H4 (cell line): ENCODE results near the gene TBX1. TPM values are rescaled to one million over a fixed set of nuclear protein-coding genes. Genes with fewer than 3 reads are reported as not detected.
"Not testable (repeated sequence)": the region's sequence is repeated elsewhere in the genome, so short reads cannot be mapped to it uniquely, and the experiment has no call there.

Experiments
- DNase-seq: peaks from one replicate; pipeline ENCODE4 v3.0.0-alpha.2; 2015; ENCODE audit warnings: low spot score
- total RNA-seq: library from RNA; depleted of rRNA; stranded (reverse); fragments of >200 nt; shearing (Covaris generic); gene quantifications from 2 replicates; pipeline ENCODE4 v1.2.3, GENCODE V29; 2014

The TBX1 gene
- total RNA-seq, 1 experiment from 2014 or later: not detected

DNA sequence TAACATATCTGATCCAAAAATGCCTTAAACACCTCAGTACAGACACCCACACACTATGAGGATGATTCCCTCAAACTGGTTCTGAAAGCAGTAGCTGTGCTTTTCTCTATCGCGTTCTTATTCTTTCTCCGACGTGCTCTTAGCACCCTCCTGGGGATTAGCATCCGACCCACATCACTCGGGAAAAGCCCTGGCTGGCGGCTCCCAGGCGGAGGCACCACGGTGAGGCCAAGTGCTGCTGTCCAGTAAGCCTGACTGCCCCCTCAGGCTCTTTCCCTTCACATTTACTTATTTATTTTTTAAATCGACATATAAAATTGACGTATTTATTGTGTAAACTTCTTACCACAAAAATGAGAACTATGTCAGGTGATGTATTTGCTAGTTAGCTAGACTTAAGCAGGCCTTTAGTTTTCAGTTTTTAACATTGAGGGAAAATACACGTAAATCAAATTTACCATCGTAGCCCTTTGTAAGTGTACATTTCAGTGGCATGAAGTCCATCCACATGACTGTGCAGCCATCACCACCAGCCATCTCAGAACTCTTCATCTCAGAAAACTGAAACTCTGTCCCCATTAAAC lies 19.2 kb downstream of the TBX1 start:
- DNase-seq: no peak

DNA sequence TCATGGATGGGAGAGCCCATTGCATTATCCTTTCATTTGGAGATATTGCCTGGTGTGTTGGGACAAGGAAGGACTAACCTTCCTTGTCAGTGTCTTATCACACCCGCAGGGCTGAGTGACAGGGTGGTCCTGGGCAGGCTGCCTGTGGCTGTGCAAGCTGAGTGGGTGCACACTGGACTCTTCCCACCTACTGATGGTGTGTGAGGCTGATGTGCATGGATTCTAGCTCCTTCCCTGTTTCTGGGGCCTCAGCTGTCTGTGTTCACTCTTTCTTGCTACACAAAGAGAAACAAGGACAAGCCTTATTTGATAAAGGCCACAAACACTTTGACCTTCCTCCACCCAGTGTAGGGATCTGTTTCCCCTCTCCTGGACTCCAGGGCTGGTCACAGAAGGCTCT lies 22.0 kb downstream of the TBX1 start:
- no peak for DNase-seq

DNA sequence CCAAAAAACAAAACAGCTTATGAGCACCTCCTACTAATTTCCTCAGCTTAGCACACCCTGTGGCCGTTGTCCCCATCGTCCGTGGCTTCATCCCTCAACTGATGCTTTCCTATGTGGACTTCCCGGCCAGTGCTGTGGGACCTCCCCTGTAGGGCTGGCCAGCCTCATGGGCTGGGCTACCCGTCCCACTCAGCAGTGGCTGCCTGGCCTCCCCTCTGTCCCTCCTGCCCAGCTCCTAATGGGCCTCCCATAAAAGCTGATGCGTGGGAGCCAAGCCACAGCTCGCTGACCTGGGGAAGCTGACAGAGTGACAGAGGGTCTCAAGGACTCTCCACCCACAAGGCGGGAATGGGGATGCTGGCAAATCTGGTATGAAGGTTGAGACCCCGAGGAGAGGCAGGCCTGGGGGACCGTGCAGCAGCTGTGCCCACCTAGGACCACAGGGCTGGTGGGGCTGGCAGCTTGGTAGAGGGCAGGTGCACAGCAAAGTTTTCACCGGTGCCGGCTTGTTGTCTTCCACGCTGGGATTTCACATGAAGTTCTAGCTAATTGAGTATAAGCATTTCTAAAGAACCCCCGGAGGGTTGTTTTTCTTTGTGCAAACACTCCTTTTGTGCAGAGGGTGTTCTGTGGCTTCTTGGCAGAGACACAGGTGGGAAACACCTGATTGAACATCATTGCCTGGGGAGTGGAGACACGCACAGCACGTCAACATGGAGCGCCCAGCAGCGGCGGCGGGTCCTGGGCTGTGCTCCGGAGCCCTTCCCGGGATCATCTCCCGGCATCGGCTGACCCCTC lies 23.2 kb downstream of the TBX1 start:
- DNase-seq: no peak

DNA sequence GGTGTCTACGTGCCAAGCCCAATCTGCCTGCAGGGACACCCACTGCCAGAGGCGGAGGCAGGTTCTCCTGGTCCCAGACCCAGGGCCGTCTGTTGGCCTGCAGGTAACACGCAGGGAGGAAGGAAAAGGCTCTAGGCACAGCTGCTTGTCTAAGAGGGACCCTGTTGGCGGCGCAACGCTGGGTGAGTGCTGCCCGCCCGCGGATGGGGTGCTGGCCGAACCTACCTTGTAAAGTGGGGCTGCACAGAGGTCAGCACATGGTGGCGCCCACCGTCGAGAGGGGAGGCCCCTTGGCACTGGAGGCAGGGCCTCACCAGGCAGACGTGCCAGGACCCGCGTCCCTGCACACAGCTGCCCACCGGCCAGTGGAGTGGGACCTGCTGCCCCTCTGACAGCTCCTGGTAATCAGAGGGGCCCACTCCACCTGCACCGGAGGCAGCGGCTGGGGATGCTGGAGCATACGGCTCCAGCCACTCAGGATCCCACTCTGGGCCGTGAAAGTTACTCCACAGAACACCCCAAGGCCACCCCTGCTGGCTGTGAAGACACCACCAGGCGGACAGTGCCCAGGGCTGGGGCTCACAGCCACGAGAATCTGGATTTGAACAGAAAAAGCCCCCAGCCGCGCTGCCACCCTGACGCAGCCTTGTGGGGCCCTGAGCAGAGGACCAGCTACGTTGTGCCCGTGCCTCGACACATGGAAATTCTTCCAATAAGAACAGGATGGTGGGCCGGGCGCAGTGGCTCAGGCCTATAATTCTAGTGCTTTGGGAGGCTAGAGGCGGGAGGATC lies 24.0 kb downstream of the TBX1 start:
- no peak for DNase-seq

DNA sequence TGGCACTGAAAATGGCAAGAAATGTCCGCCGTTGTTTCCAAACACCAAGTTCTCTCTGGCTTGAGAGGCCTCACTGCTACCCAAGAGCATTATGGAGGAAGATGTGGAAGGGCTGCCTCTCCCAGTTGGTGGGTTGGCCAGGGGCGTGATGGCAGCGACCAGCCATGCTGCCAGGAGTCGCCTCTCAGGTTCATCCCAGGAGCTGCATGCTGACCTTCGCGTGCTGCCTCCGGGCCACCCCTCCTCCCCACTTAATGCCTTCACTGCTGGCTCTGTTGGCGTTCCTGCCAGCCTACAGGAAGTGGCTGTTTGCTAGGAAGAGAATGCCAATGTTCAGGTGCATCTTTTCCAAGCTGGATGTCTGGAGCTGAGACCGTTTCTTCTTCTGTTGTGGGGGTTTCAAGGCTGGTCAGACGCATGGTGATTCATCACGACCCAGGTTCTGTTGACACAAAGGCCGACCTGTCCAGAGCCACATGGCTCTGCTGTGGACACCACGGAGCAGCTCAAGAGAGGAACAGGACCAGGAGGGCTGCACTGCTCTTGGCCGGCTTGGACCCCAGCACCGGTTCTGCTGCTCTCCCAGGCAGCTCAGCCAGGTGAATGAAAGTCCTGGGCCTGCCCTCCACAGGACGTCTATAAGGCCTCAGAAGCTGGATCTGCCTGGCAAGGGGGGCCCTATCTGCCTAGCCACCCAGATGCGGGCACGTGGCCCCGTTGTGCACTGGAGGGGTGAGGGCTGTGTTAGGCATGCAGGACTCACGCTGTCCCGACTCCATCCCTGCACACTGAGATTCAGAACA lies 25.1 kb downstream of the TBX1 start:
- DNase-seq: no peak

DNA sequence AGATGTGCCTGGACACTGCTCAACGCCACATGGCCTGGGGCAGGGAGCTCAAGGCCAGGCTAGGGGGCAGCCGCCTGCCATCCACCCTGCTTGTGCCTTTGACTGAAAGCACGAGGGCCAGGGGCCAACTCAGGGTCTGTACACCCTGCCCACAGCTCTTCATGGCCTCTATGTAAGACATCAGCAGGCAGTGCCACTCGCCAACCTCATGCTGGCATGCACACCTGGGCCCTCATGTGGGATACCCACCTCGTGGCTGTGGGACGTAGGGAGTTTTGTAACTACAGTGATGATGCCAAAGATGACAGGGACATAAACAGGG lies 25.6 kb downstream of the TBX1 start:
- no peak for DNase-seq

DNA sequence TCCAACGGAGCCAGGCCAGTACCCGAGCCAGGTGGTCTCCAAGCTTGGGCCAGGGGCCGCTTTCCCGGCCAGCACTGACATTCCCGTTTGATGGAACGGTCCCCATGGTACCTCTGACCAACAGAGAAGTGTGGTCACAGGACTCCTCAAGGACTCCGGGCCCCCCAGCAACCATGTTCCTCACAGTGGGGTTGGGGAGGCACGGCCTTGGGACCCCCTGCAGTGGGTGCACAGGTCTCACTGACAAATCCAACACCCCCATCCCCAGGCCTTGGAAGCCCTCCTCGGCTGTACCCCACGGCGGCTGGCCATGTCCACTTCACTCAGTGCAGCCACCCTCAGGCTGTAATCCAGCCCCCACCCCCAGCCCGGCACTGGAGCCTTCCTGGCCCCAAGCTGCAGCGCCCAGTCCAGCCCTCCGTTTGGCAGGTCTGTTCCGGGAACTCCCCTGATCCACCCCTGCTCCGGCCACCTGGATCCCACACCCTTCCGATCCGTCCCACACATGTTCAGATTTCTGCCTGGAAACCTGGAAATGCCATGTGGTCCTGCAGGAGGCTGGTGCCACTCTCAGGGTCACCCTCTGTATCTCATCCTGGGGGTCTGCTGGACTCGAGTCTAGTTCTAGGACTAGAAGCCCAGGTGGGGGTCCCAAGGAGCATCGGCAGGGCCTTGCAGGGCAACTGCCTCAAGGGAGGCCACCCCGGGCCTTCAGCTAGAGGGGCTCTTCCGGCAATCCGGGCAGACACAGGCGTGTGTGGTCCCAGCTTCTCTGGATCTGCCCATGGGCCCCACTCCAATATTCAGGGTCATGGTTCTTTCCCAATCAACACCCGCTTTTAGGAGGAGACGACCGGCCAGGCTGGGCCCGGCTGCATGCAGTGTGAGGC lies 26.6 kb downstream of the TBX1 start:
- no peak for DNase-seq

DNA sequence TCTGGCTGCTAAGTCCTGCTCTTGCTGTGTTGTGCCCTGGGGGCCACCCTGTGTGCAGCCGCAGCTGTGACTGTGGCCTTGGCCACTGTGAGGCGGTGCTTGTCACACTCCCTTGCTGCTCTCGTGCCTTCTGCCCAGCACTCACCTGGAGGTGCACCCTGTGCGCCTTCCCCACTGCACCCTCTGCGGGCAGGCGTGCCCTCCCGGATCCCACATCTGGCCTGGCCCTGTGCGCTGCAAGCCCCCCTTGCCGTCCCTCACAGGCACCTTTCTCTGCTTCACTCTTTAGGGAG lies 27.2 kb downstream of the TBX1 start:
- DNase-seq: no peak

DNA sequence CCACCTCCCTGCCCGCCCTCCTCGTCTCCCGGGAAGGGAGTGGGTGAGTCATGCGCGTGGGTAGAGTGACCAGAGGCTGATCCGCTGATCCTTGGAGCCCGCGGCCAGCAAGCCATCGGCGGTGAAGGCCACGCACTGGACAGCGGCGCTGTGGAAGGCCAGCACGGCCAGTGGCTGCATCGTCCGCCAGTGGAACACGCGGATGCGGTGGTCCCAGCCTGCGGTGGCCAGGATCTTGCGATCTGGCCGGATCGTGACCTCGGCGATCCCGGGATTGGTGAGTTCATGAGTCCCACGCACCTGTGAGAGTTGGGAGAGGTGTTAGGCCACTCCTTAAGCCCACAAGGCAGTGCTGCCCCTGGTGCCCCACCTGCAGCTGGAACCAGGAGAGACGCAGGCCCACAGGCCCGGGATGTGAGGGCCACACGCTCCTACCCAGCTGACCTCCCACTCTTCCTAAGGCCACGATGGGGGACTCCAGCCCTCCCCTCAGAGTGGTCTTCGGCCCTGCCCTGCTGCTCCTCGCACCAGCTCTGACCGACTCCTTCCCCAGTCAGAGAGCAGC lies 28.2 kb downstream of the TBX1 start:
- no peak for DNase-seq

DNA sequence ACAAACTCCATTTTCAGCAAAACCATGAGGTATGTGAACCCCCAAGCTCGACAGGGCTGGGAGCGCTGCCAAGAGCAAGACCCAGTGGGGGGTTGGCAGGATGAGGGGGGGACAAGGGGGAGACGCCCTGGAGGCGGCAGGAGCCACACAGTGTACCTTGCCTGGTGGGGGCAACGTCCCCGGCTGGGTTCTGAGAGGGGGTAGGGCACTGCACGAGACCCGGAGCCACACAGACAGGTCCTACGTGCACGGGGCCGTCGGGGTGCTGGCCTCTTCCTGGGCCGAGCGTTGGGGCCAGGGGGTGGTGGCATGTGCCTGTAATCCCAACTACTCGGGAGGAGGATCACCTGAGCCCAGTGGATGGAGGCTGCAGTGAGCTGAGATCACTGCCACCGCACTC lies 28.8 kb downstream of the TBX1 start:
- no peak for DNase-seq

DNA sequence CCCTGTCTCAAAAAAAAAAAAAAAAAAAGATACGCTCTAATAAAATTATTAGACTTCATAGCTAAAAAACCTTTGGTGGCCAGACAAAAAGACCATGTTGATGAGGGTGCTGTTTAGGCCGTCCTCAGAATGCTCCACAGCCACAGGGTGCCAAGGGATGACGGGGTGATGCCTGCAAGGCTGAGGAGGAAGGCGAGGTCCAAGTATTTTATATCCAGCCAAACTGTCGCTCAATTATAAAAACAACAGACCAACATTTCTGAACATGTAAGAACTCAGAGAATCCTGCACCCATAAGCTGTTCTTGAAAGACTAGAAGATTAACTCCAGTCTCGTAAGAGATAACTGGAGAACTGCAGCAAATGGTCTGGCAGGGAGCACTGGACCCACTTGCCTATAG lies 29.2 kb downstream of the TBX1 start:
- DNase-seq: no peak

DNA sequence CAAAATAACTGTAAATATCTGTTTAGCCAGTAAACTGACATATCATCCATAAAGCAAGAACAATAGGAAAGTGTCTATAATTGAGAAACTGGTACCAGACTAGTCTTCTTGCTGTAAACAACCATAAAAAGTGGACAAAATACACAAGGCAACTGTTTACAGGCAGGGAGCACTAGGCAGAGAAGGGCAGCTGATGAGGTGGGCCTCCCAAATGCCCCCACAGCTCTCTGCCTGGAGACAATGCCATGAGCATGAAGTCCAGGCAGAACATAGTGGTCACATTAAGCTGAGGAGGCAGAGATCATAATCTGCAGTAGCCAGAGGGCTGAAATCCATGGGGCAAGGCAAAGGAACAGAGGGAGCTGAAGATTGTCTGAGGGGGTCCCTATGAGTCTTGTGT lies 30.7 kb downstream of the TBX1 start:
- DNase-seq: no peak

DNA sequence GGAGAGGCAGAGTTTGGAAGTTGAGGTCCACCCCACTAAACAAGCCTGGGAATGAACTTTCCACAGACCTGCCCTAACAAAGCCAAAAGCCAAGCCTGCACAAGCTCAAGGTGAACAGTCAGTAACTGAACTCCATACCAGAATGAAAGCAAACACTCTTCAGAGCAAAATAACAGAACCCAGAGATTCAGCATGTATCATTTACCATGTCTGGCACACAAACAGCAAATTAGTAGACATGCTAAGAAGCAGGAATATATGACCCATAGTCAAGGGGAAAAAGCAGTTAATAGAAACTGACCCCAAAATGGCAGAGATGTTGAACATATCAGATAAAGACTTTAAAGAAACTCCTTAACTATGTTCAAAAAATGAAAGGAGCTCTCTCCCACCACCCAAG lies 31.3 kb downstream of the TBX1 start:
- DNase-seq: no peak

DNA sequence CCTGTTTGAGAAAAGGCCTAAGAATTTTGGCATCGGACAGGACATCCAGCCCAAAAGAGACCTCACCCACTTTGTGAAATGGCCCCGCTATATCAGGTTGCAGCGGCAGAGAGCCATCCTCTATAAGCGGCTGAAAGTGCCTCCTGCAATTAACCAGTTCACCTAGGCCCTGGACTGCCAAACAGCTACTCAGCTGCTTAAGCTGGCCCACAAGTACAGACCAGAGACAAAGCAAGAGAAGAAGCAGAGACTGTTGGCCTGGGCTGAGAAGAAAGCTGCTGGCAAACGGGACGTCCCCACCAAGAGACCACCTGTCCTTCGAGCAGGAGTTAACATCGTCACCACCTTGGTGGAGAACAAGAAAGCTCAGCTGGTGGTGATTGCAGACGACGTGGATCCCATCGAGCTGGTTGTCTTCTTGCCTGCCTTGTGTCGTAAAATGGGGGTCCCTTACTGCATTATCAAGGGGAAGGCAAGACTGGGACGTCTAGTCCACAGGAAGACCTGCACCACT lies 31.9 kb downstream of the TBX1 start:
- DNase-seq: not testable (repeated sequence)

DNA sequence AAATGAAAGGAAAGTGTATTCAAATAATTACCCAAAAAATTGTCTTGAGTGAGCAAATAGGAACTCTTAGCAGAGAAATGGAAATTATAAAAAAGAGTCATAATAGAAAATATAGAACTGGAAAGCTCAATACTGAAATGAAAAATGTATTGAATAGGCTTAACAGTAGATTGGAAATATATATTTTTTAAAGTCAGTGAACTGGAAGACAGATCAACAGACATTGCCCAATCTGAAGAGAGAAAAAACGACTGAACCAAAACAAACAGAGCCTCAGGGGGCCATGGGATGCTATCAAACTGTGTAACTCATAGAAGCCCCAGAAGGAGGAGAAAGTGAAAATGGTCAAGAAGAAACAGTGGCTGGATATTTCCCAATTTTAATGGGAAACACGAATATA lies 32.6 kb downstream of the TBX1 start:
- DNase-seq: no peak

DNA sequence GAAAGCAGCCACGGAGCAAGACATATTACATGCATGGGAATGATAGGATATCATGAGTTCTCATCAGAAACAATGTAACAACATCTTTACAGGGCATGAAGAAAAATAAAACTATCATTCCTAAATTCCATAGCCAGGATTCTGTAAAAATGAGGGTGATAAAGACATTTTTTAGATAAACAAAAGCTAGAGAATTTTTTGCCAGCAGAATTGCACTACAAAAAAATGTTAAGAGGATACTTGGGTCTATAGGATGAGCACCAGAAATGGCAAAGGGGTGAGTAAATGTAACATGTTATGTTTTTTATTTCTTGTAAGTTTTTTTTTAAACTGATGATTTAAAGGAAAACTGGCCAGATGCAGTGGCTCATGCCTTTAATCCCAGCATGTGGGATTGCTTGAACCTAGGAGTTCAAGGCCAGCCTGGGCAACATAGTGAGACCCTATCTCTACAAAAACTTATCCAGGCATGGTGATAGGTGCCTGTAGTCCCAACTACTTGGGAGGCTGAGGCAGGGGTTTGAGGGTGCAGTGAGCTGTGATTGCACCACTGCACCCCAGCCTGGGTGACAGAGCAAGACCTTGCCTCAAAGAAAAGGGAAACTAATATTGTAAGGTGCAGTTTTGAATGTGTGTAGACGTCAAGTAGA lies 33.2 kb downstream of the TBX1 start:
- no peak for DNase-seq

DNA sequence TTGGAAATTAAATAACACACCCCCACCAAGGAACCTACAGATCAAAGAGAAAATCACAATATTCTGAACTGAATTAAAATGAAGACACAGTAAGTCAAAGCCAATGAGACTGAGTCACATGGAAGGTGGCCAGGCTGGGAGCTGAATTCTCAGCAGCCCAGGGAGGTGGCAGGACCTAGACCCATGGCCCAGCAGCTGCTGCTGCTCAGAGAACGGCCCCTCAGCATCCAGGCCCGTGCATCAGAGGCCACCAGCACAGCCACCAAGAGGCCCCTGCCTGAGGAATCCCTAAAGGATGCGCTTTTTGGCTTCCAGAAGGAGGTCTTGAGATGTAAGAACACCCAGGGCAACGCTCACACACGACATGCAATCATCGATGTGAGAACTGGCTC lies 35.0 kb downstream of the TBX1 start:
- DNase-seq: no peak

DNA sequence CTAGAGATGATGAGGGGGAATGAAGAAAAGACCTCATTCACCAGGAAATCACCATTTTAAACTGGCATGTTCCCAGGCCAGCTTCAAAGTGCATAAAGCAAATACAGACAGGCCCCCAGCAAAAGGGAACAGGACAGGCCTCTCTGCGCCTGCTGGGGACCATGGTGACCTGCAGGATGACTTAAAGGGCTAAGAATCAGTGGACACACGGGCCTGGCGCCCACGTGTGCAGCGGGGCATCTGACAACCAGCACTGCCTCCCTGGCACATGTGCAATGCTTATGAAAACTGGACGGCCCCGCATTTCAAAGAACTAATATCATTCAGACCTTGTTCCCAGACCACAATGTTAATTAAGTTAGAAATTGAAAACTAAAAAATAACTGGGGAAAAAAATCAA lies 35.6 kb downstream of the TBX1 start:
- no peak for DNase-seq

DNA sequence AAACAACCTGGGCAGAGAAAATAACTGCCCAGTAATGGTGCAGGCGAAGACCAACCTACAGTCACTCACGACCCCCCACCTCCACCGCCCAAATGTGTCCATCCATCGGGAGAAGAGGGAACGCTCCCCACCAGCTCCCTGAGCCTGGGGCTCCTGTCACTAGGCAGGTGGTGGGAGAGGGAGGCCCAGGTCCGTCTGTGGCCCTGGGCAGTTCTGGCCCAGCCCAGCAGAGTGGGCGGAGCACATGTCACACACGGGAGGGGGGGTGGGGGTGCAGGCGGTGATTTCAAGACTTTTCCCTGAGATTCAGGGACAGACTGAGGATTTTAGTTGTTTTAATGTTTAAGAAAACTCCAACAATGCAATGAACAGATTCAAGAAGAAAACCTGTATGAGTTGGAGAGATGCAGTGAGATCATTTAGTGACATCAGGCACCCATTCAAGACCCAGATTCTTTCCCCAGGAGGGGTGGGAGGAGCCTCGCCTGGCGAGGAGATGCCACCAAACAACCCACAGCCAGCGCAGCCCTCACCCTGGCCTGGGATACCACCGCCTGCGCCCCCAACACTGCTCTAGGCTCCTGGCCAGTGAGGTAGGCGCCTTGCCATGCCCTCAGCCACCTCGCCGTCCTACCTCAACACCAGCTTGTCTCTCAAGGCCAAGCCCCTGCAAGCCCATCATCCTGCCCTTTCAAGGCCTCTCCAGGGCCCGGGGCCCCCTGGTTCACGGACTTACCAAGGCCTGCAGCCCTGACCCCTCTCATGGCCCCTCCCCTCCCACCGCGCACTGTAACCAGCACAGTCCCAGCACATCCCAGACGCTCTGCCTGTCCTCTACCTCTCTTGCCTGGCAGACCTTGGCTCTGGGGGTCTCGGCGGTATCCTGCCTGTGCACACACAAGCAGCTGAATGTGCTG lies 36.8 kb downstream of the TBX1 start:
- DNase-seq: no peak
